ENCODE data around the gene FURIN.

Gene FURIN

GRCh38 chr15:90863987-90864386 is 4.4 kb upstream of the FURIN start:
- Histone ChIP-seq H3K4me2 (ENCODE audit: low read length) (no peak overlapping the region), H3K9me2 (replicated peaks; ENCODE audit: control insufficient read depth, low read length) (no peaks in the 10 kb centered on the region), H3K4me3 (ENCODE audit: low read length) (no peak overlapping the region), H3K27me3 (ENCODE audit: control insufficient read depth, low read length) (0 out of 2 replicates have a peak, but pooled peaks cover 2% of the 10 kb centered on the region), H3F3A (ENCODE audit: control insufficient read depth, insufficient read depth) (no peaks in the 10 kb centered on the region; the same call in 1 of the 2 replicates), H3K4me1 (ENCODE audit: control insufficient read depth, low read length) (no peaks in the 10 kb centered on the region; the same call in 1 of the 2 replicates), H4K20me1 (ENCODE audit: control insufficient read depth, insufficient read depth, low read depth, low read length) (no peaks in the 10 kb centered on the region), H3K79me2 (ENCODE audit: control insufficient read depth, low read length) (no peaks in the 10 kb centered on the region), H3K36me3 (ENCODE audit: control insufficient read depth, low read length) (no peaks in the 10 kb centered on the region), H3K9me3 (ENCODE audit: control insufficient read depth, insufficient read depth, low read length) (no peaks in the 10 kb centered on the region), H3K27ac (ENCODE audit: low read depth, low read length) (no peak overlapping the region)
- TF ChIP-seq, protein P1, sequence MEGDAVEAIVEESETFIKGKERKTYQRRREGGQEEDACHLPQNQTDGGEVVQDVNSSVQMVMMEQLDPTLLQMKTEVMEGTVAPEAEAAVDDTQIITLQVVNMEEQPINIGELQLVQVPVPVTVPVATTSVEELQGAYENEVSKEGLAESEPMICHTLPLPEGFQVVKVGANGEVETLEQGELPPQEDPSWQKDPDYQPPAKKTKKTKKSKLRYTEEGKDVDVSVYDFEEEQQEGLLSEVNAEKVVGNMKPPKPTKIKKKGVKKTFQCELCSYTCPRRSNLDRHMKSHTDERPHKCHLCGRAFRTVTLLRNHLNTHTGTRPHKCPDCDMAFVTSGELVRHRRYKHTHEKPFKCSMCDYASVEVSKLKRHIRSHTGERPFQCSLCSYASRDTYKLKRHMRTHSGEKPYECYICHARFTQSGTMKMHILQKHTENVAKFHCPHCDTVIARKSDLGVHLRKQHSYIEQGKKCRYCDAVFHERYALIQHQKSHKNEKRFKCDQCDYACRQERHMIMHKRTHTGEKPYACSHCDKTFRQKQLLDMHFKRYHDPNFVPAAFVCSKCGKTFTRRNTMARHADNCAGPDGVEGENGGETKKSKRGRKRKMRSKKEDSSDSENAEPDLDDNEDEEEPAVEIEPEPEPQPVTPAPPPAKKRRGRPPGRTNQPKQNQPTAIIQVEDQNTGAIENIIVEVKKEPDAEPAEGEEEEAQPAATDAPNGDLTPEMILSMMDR (IDR thresholded peaks at IDR 0.05; ENCODE audit: low read depth, low read length, poor library complexity, severe bottlenecking), result no peak
- TF ChIP-seq EZH2phosphoT487 (IDR thresholded peaks at IDR 0.05; ENCODE audit: borderline replicate concordance, low read length), result no peak

GRCh38 chr15:90864507-90864906 is 3.9 kb upstream of the FURIN start:
- H3K4me2 ChIP-seq (ENCODE audit: low read length), result no peak overlapping the region
- no peak for TF ChIP-seq EZH2phosphoT487 (IDR thresholded peaks at IDR 0.05; ENCODE audit: borderline replicate concordance, low read length)
- TF ChIP-seq, protein P1 (IDR thresholded peaks at IDR 0.05; ENCODE audit: low read depth, low read length, poor library complexity, severe bottlenecking), result no peak
- no peaks in the 10 kb centered on the region for H3K36me3 ChIP-seq (ENCODE audit: control insufficient read depth, low read length)
- no peak overlapping the region for H3K4me3 ChIP-seq (ENCODE audit: low read length)
- 0 out of 2 replicates have a peak, but pooled peaks cover 2% of the 10 kb centered on the region for H3K27me3 ChIP-seq (ENCODE audit: control insufficient read depth, low read length)
- peaks cover 4% of the 10 kb centered on the region for H3F3A ChIP-seq (ENCODE audit: control insufficient read depth, insufficient read depth)
- no peak overlapping the region for H3K27ac ChIP-seq (ENCODE audit: low read depth, low read length)
- no peaks in the 10 kb centered on the region for H4K20me1 ChIP-seq (ENCODE audit: control insufficient read depth, insufficient read depth, low read depth, low read length)
- H3K79me2 ChIP-seq (ENCODE audit: control insufficient read depth, low read length), result no peaks in the 10 kb centered on the region
- H3K9me3 ChIP-seq (ENCODE audit: control insufficient read depth, insufficient read depth, low read length), result no peaks in the 10 kb centered on the region
- H3K4me1 ChIP-seq (ENCODE audit: control insufficient read depth, low read length), result peaks cover 5% of the 10 kb centered on the region
- H3K9me2 ChIP-seq (replicated peaks; ENCODE audit: control insufficient read depth, low read length), result no peaks in the 10 kb centered on the region

DNA sequence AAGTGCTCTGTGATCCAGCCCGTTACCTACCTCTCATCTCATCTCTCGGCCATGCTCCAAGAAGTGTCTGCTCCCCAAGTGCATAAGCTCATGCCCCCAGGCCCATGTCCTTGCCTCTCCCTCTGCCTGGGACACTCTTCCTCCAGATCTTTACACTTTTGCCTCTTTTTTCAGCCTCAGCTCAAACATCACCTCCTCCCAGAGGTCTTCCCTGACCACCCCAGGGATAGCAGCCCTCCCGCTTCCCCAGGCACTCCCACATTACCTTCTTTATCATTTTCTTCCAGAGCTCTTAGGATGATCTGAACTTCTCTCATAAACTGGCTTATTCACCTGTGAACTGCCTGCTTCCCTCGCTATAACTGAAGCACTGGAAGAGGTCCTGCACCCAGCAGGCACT is 2.7 kb upstream of the FURIN start:
- TF ChIP-seq EZH2phosphoT487 (IDR thresholded peaks at IDR 0.05; ENCODE audit: borderline replicate concordance, low read length), result no peak
- TF ChIP-seq, protein P1 (IDR thresholded peaks at IDR 0.05; ENCODE audit: low read depth, low read length, poor library complexity, severe bottlenecking), result no peak
- no peaks in the 10 kb centered on the region for H3K9me3 ChIP-seq (ENCODE audit: control insufficient read depth, insufficient read depth, low read length)
- peaks cover 14% of the 10 kb centered on the region for H3F3A ChIP-seq (ENCODE audit: control insufficient read depth, insufficient read depth)
- peaks cover 17% of the 10 kb centered on the region for H3K4me1 ChIP-seq (ENCODE audit: control insufficient read depth, low read length)
- no peak overlapping the region for H3K27ac ChIP-seq (ENCODE audit: low read depth, low read length)
- H3K9me2 ChIP-seq (replicated peaks; ENCODE audit: control insufficient read depth, low read length), result no peaks in the 10 kb centered on the region
- no peaks in the 10 kb centered on the region for H4K20me1 ChIP-seq (ENCODE audit: control insufficient read depth, insufficient read depth, low read depth, low read length)
- no peak overlapping the region for H3K4me3 ChIP-seq (ENCODE audit: low read length)
- H3K79me2 ChIP-seq (ENCODE audit: control insufficient read depth, low read length), result no peaks in the 10 kb centered on the region
- no peaks in the 10 kb centered on the region for H3K36me3 ChIP-seq (ENCODE audit: control insufficient read depth, low read length)
- H3K27me3 ChIP-seq (ENCODE audit: control insufficient read depth, low read length), result 0 out of 2 replicates have a peak, but pooled peaks cover 2% of the 10 kb centered on the region
- H3K4me2 ChIP-seq (ENCODE audit: low read length), result no peak overlapping the region

Measured in DOHH2 (cell line).